ENCODE results near the gene ULBP2.
"Not testable (repeated sequence)": the region's sequence is repeated elsewhere in the genome, so short reads cannot be mapped to it uniquely, and the experiment has no call there.

Gene ULBP2

DNA sequence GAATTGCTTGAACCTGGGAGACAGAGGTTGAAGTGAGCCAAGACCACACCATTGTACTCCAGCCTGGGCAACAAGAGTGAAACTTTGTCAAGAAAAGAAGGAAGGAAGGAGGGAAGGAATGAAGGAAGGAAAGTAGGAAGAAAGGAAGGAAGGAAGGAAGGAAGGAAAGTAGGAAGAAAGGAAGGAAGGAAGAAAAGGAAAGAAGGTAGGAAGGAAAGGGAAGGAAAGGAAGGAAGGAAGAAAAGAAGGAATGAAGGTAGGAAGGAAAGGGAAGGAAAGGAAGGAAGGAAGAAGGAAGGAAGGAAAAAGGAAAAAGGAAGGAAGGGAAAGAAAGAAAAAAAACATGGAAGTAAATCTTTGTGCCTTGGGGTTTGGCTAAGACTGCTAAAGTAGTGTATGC, 33.6 kb downstream of the ULBP2 start:
- no peak for DNase-seq

DNA sequence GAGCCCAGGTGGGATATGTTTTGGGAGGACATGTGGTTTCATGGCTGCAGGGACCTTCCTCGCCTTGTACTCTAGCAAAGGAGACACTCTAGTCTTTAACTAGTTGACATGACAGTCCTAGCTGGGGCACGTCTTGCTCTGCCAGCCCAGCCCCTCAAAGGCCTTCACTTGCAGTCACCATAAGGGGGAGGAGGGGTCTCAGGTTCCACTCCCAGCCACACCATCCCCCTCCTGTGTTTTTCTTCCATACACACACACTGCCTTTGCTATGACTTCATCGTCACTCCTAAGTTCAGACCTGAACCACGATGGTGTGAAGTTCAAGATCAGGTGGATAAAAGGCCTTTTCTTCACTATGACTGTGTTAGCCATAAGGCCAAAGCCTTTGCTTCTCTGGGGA, 35.4 kb downstream of the ULBP2 start:
- no peak for DNase-seq

- no peak for DNase-seq
Observed at GRCh38 chr6:149978610-149979009, 36.8 kb downstream of the ULBP2 start.

GRCh38 chr6:149979293-149979692, 37.5 kb downstream of the ULBP2 start:
- no peak for DNase-seq

DNA sequence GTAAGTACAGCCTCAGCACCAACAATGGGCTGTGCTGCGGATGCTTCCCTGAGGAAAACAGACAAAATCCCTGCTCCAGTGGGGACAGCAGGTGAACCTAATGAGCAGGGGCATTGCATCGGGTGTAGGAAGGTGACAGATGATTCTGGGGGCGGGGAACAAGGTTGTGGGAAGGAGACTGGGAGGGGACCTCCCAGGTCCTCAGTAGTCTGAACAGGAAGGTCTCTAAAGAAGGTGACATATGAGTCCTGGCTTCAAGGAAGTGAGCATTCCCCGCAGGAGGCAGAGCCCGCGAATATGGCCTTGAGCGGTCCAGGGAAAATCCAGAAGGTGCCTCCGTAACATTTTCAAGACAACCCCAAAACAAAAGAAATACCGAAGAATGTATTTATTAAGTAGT, 41.3 kb downstream of the ULBP2 start:
- no peak for DNase-seq

GRCh38 chr6:149984773-149985172, 43.0 kb downstream of the ULBP2 start:
- DNase-seq, result no peak

DNA sequence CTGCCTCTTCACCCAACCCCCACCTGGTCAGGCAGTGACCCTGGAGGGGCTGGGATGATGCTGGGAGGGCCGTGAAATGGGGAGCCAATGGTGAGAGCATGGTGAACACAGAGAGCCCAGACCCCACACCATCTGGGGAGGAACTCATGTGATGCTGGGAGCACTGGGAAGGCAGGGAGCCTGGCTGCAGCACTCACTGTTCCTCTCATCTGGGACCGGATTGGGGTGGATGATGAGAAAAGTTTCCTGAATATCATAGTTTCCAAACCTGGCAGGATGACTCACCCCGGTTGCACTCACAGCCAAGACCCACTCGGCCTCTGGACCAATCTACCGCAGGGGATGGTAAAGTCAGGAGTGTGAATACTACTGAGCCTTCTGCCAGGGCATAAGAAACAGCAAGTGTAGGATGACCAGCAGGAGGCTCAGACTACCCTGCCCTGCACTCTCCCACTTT, 43.7 kb downstream of the ULBP2 start:
- no peak for DNase-seq

- DNase-seq, result no peak
Observed at GRCh38 chr6:149987602-149988107, 45.8 kb downstream of the ULBP2 start.

DNA sequence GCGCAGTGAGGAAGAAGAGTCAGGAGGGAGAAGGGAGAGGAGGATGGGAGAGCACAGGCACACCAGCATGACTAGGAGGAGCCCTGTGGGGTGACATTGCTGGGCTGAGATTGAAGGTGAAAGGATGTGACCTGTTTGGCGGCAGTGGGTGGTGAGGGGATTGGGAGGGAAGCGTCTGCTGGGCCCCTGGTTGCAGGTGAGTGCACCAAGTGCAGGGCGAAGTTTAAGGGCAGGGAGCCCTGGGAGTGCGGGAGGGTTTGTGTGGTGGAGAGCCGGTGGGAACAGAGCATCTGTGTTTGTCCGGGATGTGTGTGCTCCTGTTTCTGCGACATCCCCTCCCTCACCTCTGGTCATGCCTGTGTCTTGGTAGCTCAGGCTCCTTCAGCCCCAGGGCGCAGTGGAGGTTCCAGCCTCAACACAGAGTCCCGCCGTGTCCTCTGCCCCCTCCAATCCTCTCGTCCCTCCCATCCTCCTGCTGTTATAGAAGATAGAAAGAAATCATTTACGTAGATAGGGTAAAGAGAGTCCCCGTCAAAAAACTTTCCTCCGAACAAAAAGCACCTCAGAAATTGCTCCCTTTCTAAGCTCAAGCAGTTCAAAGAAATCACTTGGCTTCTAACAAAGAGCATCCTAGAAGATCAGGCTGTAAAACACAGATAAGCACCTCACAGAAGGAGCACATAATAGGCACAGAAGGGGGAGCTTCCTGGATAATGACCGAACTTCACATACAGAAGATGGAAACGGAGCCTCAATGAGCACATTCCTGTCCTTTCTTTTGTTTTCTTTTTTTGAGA, 46.9 kb downstream of the ULBP2 start:
- no peak for DNase-seq

GRCh38 chr6:149990212-149990660, 48.4 kb downstream of the ULBP2 start:
- DNase-seq, result no peak

- peak in 1 of 2 donors; percentile 39 for DNase-seq
Observed at GRCh38 chr6:149990661-149991471, 49.1 kb downstream of the ULBP2 start.

DNA sequence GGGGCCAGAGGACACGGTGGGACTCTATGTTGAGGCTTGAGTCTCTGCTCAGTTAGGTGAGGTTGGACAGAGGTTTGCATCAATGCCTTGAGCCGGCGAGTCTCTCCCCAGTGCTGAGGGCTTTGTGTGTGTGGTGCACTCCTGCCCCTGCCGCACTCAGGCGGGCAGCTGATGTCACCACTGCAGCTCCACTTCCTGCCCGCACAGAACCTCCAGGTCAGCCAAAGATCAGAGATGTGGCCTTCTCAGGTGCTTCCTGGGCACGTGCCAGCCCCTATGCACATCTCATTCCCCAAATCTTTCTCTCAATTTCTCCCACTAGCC, 49.6 kb downstream of the ULBP2 start:
- DNase-seq, result not testable (repeated sequence)

GRCh38 chr6:149991838-149992237, 50.0 kb downstream of the ULBP2 start:
- no peak for DNase-seq

- DNase-seq, result no peak
Observed at GRCh38 chr6:149995235-149995750, 53.5 kb downstream of the ULBP2 start.

GRCh38 chr6:149995971-149996370, 54.2 kb downstream of the ULBP2 start:
- DNase-seq, result no peak

Measured in CD4-positive, alpha-beta T cell treated with Interferon alpha-2 for 1 hour (primary cell).